Right ventricle myocardium superior (tissue), 1 donor: ENCODE data around the gene TSTD1. TPM values are rescaled to one million over a fixed set of nuclear protein-coding genes. Genes with fewer than 3 reads are reported as not detected.

Source experiments
- ATAC-seq: fragments of 200-7000 bp; cut with Tn5 transposase; one replicate; pipeline ENCODE4 v1.9.1; 2020; ENCODE audit warnings: mild to moderate bottlenecking; ENCODE audit not compliant: poor library complexity
- DNase-seq: peaks from one replicate; pipeline ENCODE4 v3.0.0-alpha.2; 2020
- intact Hi-C: fragments of 100-400 bp; cut with DNase I; formaldehyde crosslinking; loops from one replicate; pipeline ENCODE4 v1.11.2; 2022
- long read RNA-seq: library from polyadenylated mRNA; unstranded; transcript quantifications from one replicate; pipeline ENCODE4 v2.0.0, GENCODE V29; 2021
- total RNA-seq: library from RNA; stranded (reverse); fragmentation: NEBNext Ultra II Directional; extraction: Animal tissue kit (Norgen Biotek cat#: 25700); gene quantifications from one replicate; pipeline ENCODE4 v1.2.1, GENCODE V29; 2021
- donor health status: DM: no; HTN: yes; CAD: no; lungs with severe emphysema.

Gene TSTD1, protein sequence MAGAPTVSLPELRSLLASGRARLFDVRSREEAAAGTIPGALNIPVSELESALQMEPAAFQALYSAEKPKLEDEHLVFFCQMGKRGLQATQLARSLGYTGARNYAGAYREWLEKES
- 9.3 TPM for total RNA-seq
- long read RNA-seq, partial matches to known transcripts = 0 of 6 reads
- long read RNA-seq, other reads (novel, unspliced or antisense) = 1 of 6 reads

- ATAC-seq (peak; percentile 79), DNase-seq (peak; percentile 68)
- intact Hi-C loops = no loop called here
These were observed at the start of gene TSTD1 for GRCh38 chr1:161038523-161039153. Gene TSTD1 (minus strand): TSS chr1:161038964. CDS start chr1:161038889, 75 bp downstream.

- intact Hi-C loops = no loop called here
- ATAC-seq (no peak), DNase-seq (no peak)
These were observed 47.7 kb upstream of the TSTD1 start for GRCh38 chr1:161086457-161086856.

GRCh38 chr1:161085165-161085564 is 46.4 kb upstream of the TSTD1 start:
- no peak for ATAC-seq
- no peak for DNase-seq
- intact Hi-C loops = no loop called here

DNA sequence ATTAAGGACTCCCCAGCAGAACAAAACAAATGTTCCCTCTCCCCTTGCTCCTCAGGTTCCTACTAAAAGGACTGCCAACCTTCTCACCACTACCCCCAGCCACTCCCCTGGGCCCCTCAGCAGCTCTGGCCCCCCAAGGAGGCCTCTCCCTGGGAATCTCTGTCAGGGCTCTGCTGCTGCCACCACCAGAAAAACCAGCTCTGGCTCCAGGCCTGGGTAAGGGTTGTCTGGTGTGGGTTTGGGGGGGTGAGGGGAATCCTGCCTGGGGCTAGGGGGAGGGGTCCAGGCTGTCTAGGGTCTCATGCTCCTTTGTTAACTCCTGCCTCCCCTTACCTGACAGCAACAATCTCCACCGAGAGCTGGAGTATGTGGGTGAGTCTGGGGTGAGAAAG is 45.8 kb upstream of the TSTD1 start:
- ATAC-seq (no peak), DNase-seq (no peak)
- intact Hi-C loops = no loop called here

- intact Hi-C loops = no loop called here
- ATAC-seq = no peak
- no peak for DNase-seq
These were observed 45.2 kb upstream of the TSTD1 start for GRCh38 chr1:161083748-161084596.

DNA sequence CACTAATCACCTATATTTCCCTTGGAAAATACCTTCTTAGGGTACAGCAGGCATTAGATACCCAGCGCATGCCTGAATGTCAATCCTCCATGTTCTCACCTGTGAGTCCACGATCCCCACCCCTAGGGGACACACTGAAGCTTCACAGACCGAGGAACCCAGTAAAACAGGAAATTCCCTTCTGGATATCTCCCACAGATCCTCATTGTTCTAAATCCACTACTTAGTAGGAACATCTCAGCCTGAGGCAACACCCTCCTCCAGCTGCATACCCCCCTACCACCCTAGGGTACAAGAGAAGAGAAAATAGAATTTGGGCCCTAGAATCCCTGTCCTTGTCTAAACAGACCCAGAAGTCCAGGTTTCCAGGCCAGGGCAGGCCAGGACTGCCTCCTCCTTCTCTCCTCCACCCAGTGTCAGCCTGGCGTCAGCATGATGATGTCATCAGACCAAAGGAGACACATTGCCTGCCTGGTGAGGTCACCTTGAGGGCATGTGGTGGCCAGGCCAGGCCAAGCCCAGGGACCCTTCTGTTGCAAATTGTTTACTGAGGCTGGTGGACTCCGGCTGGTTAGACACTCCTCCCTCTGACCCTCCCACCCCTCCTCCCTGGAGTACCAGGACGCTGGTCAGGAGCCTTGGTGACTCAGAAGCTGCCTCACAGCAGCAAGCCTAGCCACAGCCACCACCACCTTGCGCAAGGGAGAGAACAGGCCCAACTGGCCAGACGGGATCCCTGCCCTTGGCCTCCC is 44.4 kb upstream of the TSTD1 start:
- intact Hi-C loops = no loop called here
- peak; percentile 90 for ATAC-seq
- peak; percentile 84 for DNase-seq

DNA sequence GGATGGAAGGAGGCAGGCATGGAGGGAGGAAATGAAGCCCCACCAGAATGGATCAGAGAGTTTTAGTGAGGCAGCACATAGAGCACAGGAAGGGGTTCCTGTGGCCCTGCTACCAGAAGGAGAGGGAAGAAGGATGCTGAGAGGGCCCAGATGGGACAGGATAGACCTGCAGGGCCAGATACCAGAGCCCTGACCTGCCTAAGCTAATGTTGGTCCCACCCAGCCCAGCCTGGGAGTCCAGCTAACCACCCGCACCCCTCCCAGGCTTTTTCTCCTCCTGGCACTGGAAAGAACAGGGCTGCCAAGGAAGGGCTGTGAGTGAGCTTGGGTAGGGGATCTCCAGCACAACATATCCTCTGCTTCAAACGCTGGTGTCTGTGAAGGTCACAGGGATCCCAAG is 43.7 kb upstream of the TSTD1 start:
- DNase-seq (no peak), ATAC-seq (no peak)
- intact Hi-C loops = no loop called here

DNA sequence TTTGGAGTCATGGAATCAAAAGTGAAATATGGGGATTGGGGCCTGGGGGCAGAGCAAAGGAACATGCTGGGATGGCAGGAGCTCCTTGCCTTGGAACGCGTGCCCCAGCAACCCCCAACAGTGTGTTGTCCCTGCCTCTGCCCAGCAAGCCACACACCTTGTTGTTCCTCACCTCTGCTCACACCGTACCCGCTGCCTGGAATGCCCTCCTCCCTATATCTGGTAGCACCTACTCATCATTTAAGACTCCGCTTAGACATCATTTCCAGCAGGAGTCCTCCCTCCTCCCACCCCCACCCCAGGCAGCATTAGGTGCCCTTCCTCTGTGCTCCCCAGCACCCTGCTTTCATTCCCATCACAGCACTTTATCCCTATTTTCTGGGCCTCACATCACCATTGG is 42.8 kb upstream of the TSTD1 start:
- DNase-seq (no peak), ATAC-seq (no peak)
- intact Hi-C loops = no loop called here

- ATAC-seq = no peak
- no peak for DNase-seq
- intact Hi-C loops = no loop called here
These were observed 42.0 kb upstream of the TSTD1 start for GRCh38 chr1:161080441-161081405.

GRCh38 chr1:161079436-161080110 is 40.8 kb upstream of the TSTD1 start:
- ATAC-seq (no peak), DNase-seq (no peak)
- intact Hi-C loops = no loop called here

GRCh38 chr1:161077426-161077825 is 38.7 kb upstream of the TSTD1 start:
- intact Hi-C loops = no loop called here
- DNase-seq = no peak
- no peak for ATAC-seq

DNA sequence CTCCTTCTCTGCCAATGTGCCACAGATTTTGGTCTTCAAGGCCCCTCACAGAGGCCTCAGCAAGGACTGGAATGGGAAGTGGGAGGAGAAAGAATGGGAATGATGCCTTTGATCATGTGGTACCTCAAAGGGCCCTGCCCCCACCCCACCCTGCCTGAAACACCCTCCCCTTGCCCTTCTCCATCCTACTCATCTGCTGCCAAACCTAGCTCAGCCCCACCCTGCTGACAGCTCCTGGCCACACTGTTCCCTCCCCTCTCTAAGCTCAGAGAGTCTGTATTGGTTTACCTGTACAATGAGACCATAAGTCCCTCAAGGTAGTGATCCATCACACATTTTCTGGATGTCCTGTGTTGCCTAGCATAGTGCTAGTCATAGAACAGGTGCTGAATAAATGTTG is 37.6 kb upstream of the TSTD1 start:
- intact Hi-C loops = no loop called here
- ATAC-seq (no peak), DNase-seq (no peak)

- no peak for DNase-seq
- intact Hi-C loops = no loop called here
- ATAC-seq = no peak
These were observed 36.1 kb upstream of the TSTD1 start for GRCh38 chr1:161074676-161075368.

GRCh38 chr1:161073474-161074121 is 34.8 kb upstream of the TSTD1 start:
- no peak for ATAC-seq
- no peak for DNase-seq
- intact Hi-C loops = no loop called here

DNA sequence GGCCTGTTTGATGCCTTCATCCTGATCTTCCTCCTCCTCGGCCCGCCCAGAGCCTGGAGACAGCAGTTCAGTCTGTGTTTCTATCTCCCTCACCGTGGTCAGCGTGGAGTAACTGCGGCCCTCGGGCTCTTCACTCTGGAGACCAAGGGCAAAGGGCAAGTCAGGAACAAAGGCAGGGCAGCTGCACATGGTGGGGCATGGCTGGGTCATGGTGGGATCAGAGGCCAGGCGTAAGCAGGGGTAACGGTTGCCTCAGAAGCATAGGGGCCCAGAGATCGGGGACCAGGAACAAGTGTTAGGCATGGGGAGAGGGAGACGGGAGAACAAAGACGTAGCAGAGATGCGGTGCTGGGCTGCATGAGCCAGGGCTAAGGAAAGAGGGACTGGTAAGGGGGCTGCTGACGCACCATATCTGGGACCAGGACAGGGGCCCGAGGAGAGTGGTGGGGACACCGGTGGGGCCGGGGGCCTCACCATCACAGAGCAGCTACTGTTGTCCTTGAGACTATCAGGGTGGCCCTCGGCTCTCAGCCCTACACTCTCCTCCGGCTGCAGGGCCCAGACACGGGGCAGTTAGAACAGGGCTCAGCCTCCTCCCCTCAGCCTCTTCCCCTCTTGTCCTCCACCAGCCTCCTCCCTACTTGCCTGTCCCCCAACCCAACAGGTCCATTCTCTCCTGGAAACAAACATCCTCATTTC is 34.1 kb upstream of the TSTD1 start:
- intact Hi-C loops = no loop called here
- DNase-seq (no peak), ATAC-seq (no peak)

- peak; percentile 58 for ATAC-seq
These were observed 33.2 kb upstream of the TSTD1 start for GRCh38 chr1:161071886-161072371.

More at GRCh38 chr1:161071886-161072371, 33.2 kb upstream of the TSTD1 start:
- DNase-seq = peak; percentile 82
- intact Hi-C loops = no loop called here
